Panc1 (cell line): ENCODE data around the gene HAX1. TPM values are rescaled to one million over a fixed set of nuclear protein-coding genes. Genes with fewer than 3 reads are reported as not detected.
"Not testable (repeated sequence)": the region's sequence is repeated elsewhere in the genome, so short reads cannot be mapped to it uniquely, and the experiment has no call there.

ENCODE experiments used
- ATAC-seq: fragments of 200-7000 bp; cut with Tn5 transposase; 2 replicates; pipeline ENCODE4 v1.9.1; 2020; ENCODE audit warnings: mild to moderate bottlenecking, moderate library complexity
- BruUV-seq: library from RNA; stranded (reverse); fragments of 400-500 nt; replicated peaks from 2 replicates; lab custom pipeline; 2021; lab: Mats Ljungman, UMichigan
- CTCF ChIA-PET: fragments of 300-600 bp; sonication (Branson Sonifier 250); formaldehyde crosslinking; loops from one replicate; lab custom pipeline; 2022; ENCODE audit warnings: antibody characterized with exemption; lab: Charles Lee
- POLR2A ChIA-PET: fragments of 300-600 bp; sonication (Branson Sonifier 250); formaldehyde crosslinking; loops from one replicate; lab custom pipeline; 2022; ENCODE audit warnings: antibody characterized with exemption; lab: Charles Lee
- DNase-seq: peaks from one replicate; pipeline ENCODE4 v3.0.0-alpha.2; 2010; ENCODE audit warnings: low read depth, low spot score
- H3K27ac ChIP-seq: 2 replicates; pipeline ENCODE4 v1.5.1; 2011; ENCODE audit warnings: mild to moderate bottlenecking, low read length, inconsistent platforms
- H3K27me3 ChIP-seq: fragments of 200-500 bp; sonication (Bioruptor generic); 2 replicates; pipeline ENCODE4 v1.6.0; 2014; ENCODE audit warnings: low read length, inconsistent platforms; ENCODE audit not compliant: control insufficient read depth, insufficient read depth
- H3K36me3 ChIP-seq: fragments of 200-500 bp; sonication (Bioruptor generic); 2 replicates; pipeline ENCODE4 v1.5.1; 2014; ENCODE audit warnings: inconsistent platforms, mild to moderate bottlenecking, low read length, moderate library complexity; ENCODE audit not compliant: control insufficient read depth, insufficient read depth
- H3K4me1 ChIP-seq: 2 replicates; pipeline ENCODE4 v1.5.1; 2011; ENCODE audit warnings: inconsistent platforms, mild to moderate bottlenecking, low read length, moderate library complexity; ENCODE audit not compliant: control insufficient read depth, insufficient read depth
- H3K4me3 ChIP-seq, 2 experiments: 2 replicates each; pipeline ENCODE4 v1.5.1; 2011 to 2012; ENCODE audit warnings: low read depth in 2 of 2, low read length in 2 of 2, mild to moderate bottlenecking in 2 of 2, inconsistent platforms in 1 of 2, moderate library complexity in 1 of 2
- H3K9me3 ChIP-seq: fragments of 200-500 bp; sonication (Bioruptor generic); 2 replicates; pipeline ENCODE4 v1.5.1; 2014; ENCODE audit warnings: low read depth, mild to moderate bottlenecking, inconsistent platforms, low read length, moderate library complexity; ENCODE audit not compliant: control insufficient read depth, insufficient read depth
- CTCF ChIP-seq: fragments of 450-650 bp; IDR thresholded peaks from 2 replicates; pipeline ENCODE4 v1.5.1; 2017; ENCODE audit warnings: mild to moderate bottlenecking
- POLR2AphosphoS5 ChIP-seq: IDR thresholded peaks from 2 replicates; pipeline ENCODE4 v1.6.1; 2012; ENCODE audit warnings: mild to moderate bottlenecking, low read depth, low read length, moderate library complexity
- REST ChIP-seq, 2 experiments: IDR thresholded peaks; 2 replicates each; pipeline ENCODE4 v1.6.1; 2011 to 2012; ENCODE audit warnings: low read depth in 2 of 2, control low read depth in 1 of 2, low read length in 1 of 2, mild to moderate bottlenecking in 1 of 2, moderate library complexity in 1 of 2; ENCODE audit not compliant: insufficient read depth in 1 of 2
- SIN3A ChIP-seq: IDR thresholded peaks from 2 replicates; pipeline ENCODE4 v1.6.1; 2012; ENCODE audit warnings: low read depth, mild to moderate bottlenecking, low read length, moderate library complexity, borderline replicate concordance; ENCODE audit not compliant: insufficient read depth
- TCF7L2 ChIP-seq: IDR thresholded peaks from 2 replicates; pipeline ENCODE4 v1.6.1; 2011; ENCODE audit warnings: mild to moderate bottlenecking, low read depth, low read length, inconsistent platforms
- in situ Hi-C: cut with HindIII; loops from 2 replicates; pipeline ENCODE4 v1.10.0; 2016; ENCODE audit warnings: low sequenced_read_pairs, low pct_unique_long_range_greater_than_20kb
- intact Hi-C: fragments of 100-400 bp; cut with micrococcal nuclease; formaldehyde crosslinking; loops from one replicate; pipeline ENCODE4 v1.10.0; 2022; ENCODE audit not compliant: unreplicated experiment
- total RNA-seq: library from RNA; stranded (reverse); gene quantifications from one replicate; pipeline ENCODE4 v1.2.1, GENCODE V29; 2021; ENCODE audit not compliant: unreplicated experiment

Gene HAX1
- total RNA-seq, 1 experiment from 2014 or later = 110 TPM

- POLR2A ChIA-PET = no interaction called here
- BruUV-seq = TSS peak; percentile 80
These were observed 652 bp downstream of the HAX1 start for GRCh38 chr1:154272999-154273563.

GRCh38 chr1:154276797-154277196, 4.4 kb downstream of the HAX1 start:
- CTCF ChIA-PET = interaction anchor here (2.1 kb wide), 1 partner anchor 59 kb away, joined by 11 read pairs; no protein-coding TSS in a partner anchor
- Histone ChIP-seq H3K27me3 (no peaks in the 10 kb centered on the region), H3K9me3 (no peaks in the 10 kb centered on the region), H3K4me3 (no peak overlapping the region), H3K27ac (no peak overlapping the region), H3K4me1 (peaks cover 5% of the 10 kb centered on the region; the same call in 1 of the 2 replicates), H3K36me3 (peaks cover 6% of the 10 kb centered on the region; the same call in 1 of the 2 replicates)
- in situ Hi-C loops = no loop called here
- ATAC-seq (no peak), DNase-seq (no peak)
- BruUV-seq = no TSS peak
- POLR2A ChIA-PET = no interaction called here
- no peak for TF ChIP-seq TCF7L2
- intact Hi-C loops = no loop called here

More at GRCh38 chr1:154272999-154273563, 652 bp downstream of the HAX1 start:
- DNase-seq (no peak), ATAC-seq (no peak)
- in situ Hi-C loops (no loop called here), intact Hi-C loops (loop anchor here (1.0 kb wide), 1 partner anchor 74 kb away; no protein-coding TSS in a partner anchor)
- no peaks in the 10 kb centered on the region for H3K9me3 ChIP-seq
- CTCF ChIA-PET = no interaction called here
- H3K4me3 ChIP-seq = peak overlapping the region; percentile 96 to 100
- TF ChIP-seq CTCF = no peak
- TF ChIP-seq TCF7L2 = no peak
- no peaks in the 10 kb centered on the region for H3K27me3 ChIP-seq
- peak overlapping the region; percentile 97 for H3K27ac ChIP-seq
- peaks cover 6% of the 10 kb centered on the region; the same call in 1 of the 2 replicates for H3K36me3 ChIP-seq
- peaks cover 5% of the 10 kb centered on the region; the same call in 1 of the 2 replicates for H3K4me1 ChIP-seq

- ATAC-seq, POLR2A ChIA-PET, H3K4me1 ChIP-seq, intact Hi-C loops, BruUV-seq, H3K36me3 ChIP-seq, H3K27me3 ChIP-seq, DNase-seq, CTCF ChIA-PET, in situ Hi-C loops, H3K9me3 ChIP-seq, H3K27ac ChIP-seq, H3K4me3 ChIP-seq: not testable (repeated sequence)
These were observed 15.2 kb downstream of the HAX1 start for GRCh38 chr1:154287591-154287990.

- no TSS peak for BruUV-seq
- in situ Hi-C loops = no loop called here
- H3K4me1 ChIP-seq = no peaks in the 10 kb centered on the region
- no peak overlapping the region for H3K27ac ChIP-seq
- H3K36me3 ChIP-seq = no peaks in the 10 kb centered on the region
- DNase-seq (no peak), ATAC-seq (no peak)
- TF ChIP-seq POLR2AphosphoS5 = no peak
- no peak for TF ChIP-seq REST (IDR thresholded peaks at IDR 0.05; ENCODE audit: insufficient read depth in 1 of 2, low read depth in 2 of 2, low read length in 1 of 2)
- TF ChIP-seq TCF7L2 = no peak
- TF ChIP-seq SIN3A = no peak
- TF ChIP-seq CTCF = no peak
- no peaks in the 10 kb centered on the region for H3K9me3 ChIP-seq
- H3K4me3 ChIP-seq = no peak overlapping the region
- no peaks in the 10 kb centered on the region for H3K27me3 ChIP-seq
- ChIA-PET CTCF (interaction anchor here (0.5 kb wide), 1 partner anchor 95 kb away, joined by 4 read pairs; no protein-coding TSS in a partner anchor), POLR2A (no interaction called here)
- intact Hi-C loops = no loop called here
These were observed 16.2 kb downstream of the HAX1 start for GRCh38 chr1:154288661-154289060.
